Astrocyte (in vitro differentiated cells and primary cell): ENCODE measurements around the gene HTR3C.

Experiments used
- EZH2 ChIP-seq: IDR thresholded peaks from 2 replicates; pipeline ENCODE4 v1.6.1; 2012; ENCODE audit warnings: mild to moderate bottlenecking, low read length, inconsistent platforms; ENCODE audit not compliant: insufficient read depth
- TF ChIP-seq, protein P1 (sequence below): IDR thresholded peaks from 2 replicates; pipeline ENCODE4 v1.5.1; 2011; ENCODE audit warnings: low read depth, mild to moderate bottlenecking, inconsistent platforms, low read length, moderate library complexity; ENCODE audit not compliant: insufficient read depth

DNA sequence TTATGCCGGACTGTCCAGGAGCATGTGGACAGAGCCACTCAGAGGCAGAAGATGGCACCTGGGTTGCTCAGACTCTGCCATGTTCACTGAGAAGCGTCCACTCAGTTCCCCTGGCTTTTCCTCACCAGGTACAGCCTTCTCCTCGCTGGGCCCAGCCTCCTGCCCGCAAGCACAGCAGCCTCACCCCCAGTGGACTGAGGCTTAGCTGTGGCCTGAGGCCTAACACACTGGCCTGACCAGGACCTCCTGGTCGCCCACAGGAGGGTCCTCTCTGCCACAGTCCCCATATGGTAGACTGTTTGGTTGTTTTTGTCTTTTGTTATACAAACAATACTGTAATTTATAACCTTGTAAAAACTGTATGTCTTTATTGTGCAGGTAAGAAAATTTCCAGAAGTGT, 15.5 kb downstream of the HTR3C start:
- TF ChIP-seq, protein P1, sequence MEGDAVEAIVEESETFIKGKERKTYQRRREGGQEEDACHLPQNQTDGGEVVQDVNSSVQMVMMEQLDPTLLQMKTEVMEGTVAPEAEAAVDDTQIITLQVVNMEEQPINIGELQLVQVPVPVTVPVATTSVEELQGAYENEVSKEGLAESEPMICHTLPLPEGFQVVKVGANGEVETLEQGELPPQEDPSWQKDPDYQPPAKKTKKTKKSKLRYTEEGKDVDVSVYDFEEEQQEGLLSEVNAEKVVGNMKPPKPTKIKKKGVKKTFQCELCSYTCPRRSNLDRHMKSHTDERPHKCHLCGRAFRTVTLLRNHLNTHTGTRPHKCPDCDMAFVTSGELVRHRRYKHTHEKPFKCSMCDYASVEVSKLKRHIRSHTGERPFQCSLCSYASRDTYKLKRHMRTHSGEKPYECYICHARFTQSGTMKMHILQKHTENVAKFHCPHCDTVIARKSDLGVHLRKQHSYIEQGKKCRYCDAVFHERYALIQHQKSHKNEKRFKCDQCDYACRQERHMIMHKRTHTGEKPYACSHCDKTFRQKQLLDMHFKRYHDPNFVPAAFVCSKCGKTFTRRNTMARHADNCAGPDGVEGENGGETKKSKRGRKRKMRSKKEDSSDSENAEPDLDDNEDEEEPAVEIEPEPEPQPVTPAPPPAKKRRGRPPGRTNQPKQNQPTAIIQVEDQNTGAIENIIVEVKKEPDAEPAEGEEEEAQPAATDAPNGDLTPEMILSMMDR: no peak
- TF ChIP-seq EZH2: no peak
